ENCODE results near the gene ECPAS.
A peak's percentile ranks its signal among the peaks of the same experiment; 100 is the strongest.
"Not testable (repeated sequence)": the region's sequence is repeated elsewhere in the genome, so short reads cannot be mapped to it uniquely, and the experiment has no call there.

The ECPAS gene

GRCh38 chr9:111483858-111484571 is at the start of gene ECPAS:
TSS of gene ECPAS (minus strand) at chr9:111484383. CDS start at chr9:111472918, 11,465 bp downstream.
- in situ Hi-C loops (cut with HindIII; ENCODE audit: low pct_unique_long_range_greater_than_20kb, low sequenced_read_pairs) = no loop called here
- peak; percentile 90 to 93 for DNase-seq (ENCODE audit: low read depth in 1 of 2, low spot score in 1 of 2)
- no peak for TF ChIP-seq JUND (IDR thresholded peaks at IDR 0.05; ENCODE audit: low read depth)

GRCh38 chr9:111533099-111533790 is 49.1 kb upstream of the ECPAS start:
- no peak for TF ChIP-seq JUND (IDR thresholded peaks at IDR 0.05; ENCODE audit: low read depth)
- in situ Hi-C loops (cut with HindIII; ENCODE audit: low pct_unique_long_range_greater_than_20kb, low sequenced_read_pairs) = no loop called here
- no peak for DNase-seq (ENCODE audit: low read depth in 1 of 2, low spot score in 1 of 2)

GRCh38 chr9:111531716-111532115 is 47.5 kb upstream of the ECPAS start:
- no peak for TF ChIP-seq JUND (IDR thresholded peaks at IDR 0.05; ENCODE audit: low read depth)
- DNase-seq (ENCODE audit: low read depth in 1 of 2, low spot score in 1 of 2) = no peak
- in situ Hi-C loops (cut with HindIII; ENCODE audit: low pct_unique_long_range_greater_than_20kb, low sequenced_read_pairs) = no loop called here

GRCh38 chr9:111529787-111530186 is 45.6 kb upstream of the ECPAS start:
- in situ Hi-C loops (cut with HindIII; ENCODE audit: low pct_unique_long_range_greater_than_20kb, low sequenced_read_pairs) = no loop called here
- no peak for TF ChIP-seq JUND (IDR thresholded peaks at IDR 0.05; ENCODE audit: low read depth)
- DNase-seq (ENCODE audit: low read depth in 1 of 2, low spot score in 1 of 2) = no peak

GRCh38 chr9:111527347-111527746 is 43.2 kb upstream of the ECPAS start:
- no peak for DNase-seq (ENCODE audit: low read depth in 1 of 2, low spot score in 1 of 2)
- no peak for TF ChIP-seq JUND (IDR thresholded peaks at IDR 0.05; ENCODE audit: low read depth)
- in situ Hi-C loops (cut with HindIII; ENCODE audit: low pct_unique_long_range_greater_than_20kb, low sequenced_read_pairs) = no loop called here

- peak; percentile 83 to 91 for DNase-seq (ENCODE audit: low read depth in 1 of 2, low spot score in 1 of 2)
- in situ Hi-C loops (cut with HindIII; ENCODE audit: low pct_unique_long_range_greater_than_20kb, low sequenced_read_pairs) = no loop called here
- no peak for TF ChIP-seq JUND (IDR thresholded peaks at IDR 0.05; ENCODE audit: low read depth)
Observed at GRCh38 chr9:111525056-111525977, 41.1 kb upstream of the ECPAS start, which contains the start of gene ZNF483. TSS of gene ZNF483 (plus strand) at chr9:111525179. CDS start at chr9:111527396, 2,217 bp downstream.

- in situ Hi-C loops (cut with HindIII; ENCODE audit: low pct_unique_long_range_greater_than_20kb, low sequenced_read_pairs) = no loop called here
- no peak for TF ChIP-seq JUND (IDR thresholded peaks at IDR 0.05; ENCODE audit: low read depth)
- no peak for DNase-seq (ENCODE audit: low read depth in 1 of 2, low spot score in 1 of 2)
Observed at GRCh38 chr9:111524731-111525055, 40.5 kb upstream of the ECPAS start.

- DNase-seq (ENCODE audit: low read depth in 1 of 2, low spot score in 1 of 2) = peak in 1 of 2 experiments; percentile 83
- in situ Hi-C loops (cut with HindIII; ENCODE audit: low pct_unique_long_range_greater_than_20kb, low sequenced_read_pairs) = no loop called here
Observed at GRCh38 chr9:111516061-111516465, 31.9 kb upstream of the ECPAS start.

GRCh38 chr9:111514967-111515366 is 30.8 kb upstream of the ECPAS start:
- DNase-seq (ENCODE audit: low read depth in 1 of 2, low spot score in 1 of 2) = no peak
- TF ChIP-seq JUND (IDR thresholded peaks at IDR 0.05; ENCODE audit: low read depth) = no peak
- in situ Hi-C loops (cut with HindIII; ENCODE audit: low pct_unique_long_range_greater_than_20kb, low sequenced_read_pairs) = no loop called here

More at GRCh38 chr9:111516061-111516465, 31.9 kb upstream of the ECPAS start:
- no peak for TF ChIP-seq JUND (IDR thresholded peaks at IDR 0.05; ENCODE audit: low read depth)

- DNase-seq (ENCODE audit: low read depth in 1 of 2, low spot score in 1 of 2) = peak in 1 of 2 experiments; percentile 29
- in situ Hi-C loops (cut with HindIII; ENCODE audit: low pct_unique_long_range_greater_than_20kb, low sequenced_read_pairs) = not testable (repeated sequence)
Observed at GRCh38 chr9:111511581-111511980, 27.4 kb upstream of the ECPAS start.

GRCh38 chr9:111502506-111502905 is 18.3 kb upstream of the ECPAS start:
- no peak for DNase-seq (ENCODE audit: low read depth in 1 of 2, low spot score in 1 of 2)
- TF ChIP-seq JUND (IDR thresholded peaks at IDR 0.05; ENCODE audit: low read depth) = no peak
- in situ Hi-C loops (cut with HindIII; ENCODE audit: low pct_unique_long_range_greater_than_20kb, low sequenced_read_pairs) = no loop called here

- in situ Hi-C loops (cut with HindIII; ENCODE audit: low pct_unique_long_range_greater_than_20kb, low sequenced_read_pairs) = no loop called here
- DNase-seq (ENCODE audit: low read depth in 1 of 2, low spot score in 1 of 2) = no peak
- TF ChIP-seq JUND (IDR thresholded peaks at IDR 0.05; ENCODE audit: low read depth) = no peak
Observed at GRCh38 chr9:111501648-111502047, 17.5 kb upstream of the ECPAS start.

All from T47D (cell line).